HK-2 (cell line): ENCODE measurements around the gene PPFIBP1.

ENCODE experiments used
- DNase-seq: peaks from one replicate; pipeline ENCODE4 v3.0.0-alpha.2; 2018; ENCODE audit not compliant: unreplicated experiment

Gene PPFIBP1

DNA sequence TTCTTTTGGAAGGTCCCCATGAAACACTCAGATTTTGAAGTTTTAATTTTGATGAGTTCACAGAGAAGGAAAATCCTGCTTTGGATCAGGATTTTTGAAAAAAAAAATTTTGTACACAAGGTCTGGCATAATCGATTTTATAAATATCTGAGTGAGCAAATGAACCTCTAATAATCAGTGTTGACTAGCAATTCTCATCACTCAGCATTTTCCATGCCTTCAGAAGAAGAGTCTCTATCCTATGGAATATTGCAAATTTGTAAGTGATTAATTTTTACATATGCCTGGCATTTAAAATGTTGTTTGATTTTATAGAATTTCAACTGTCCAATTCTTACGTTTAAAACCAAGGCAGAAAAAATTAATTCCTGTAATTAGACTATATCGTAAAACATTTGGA lies 141.7 kb downstream of the PPFIBP1 start:
- DNase-seq, result no peak

DNA sequence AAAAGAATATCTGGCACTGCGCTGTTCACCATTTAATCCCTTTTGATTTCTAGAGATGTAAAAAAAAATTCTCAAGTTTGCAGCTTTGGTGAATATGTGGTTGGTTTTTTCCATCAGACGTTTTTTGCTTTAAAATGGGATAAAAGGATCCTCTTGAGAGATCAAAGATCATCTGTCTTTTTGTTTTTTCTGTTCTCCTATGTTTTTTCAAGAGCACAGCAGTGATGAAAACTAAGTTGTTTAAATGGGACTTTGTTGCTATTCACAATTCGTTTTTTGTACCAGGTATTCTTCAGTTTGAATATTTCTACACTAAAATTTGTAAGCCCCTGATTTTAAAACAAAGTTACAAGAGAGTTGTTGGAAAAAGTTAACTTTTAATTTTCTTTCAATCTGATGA lies 142.5 kb downstream of the PPFIBP1 start:
- DNase-seq, result no peak

DNA sequence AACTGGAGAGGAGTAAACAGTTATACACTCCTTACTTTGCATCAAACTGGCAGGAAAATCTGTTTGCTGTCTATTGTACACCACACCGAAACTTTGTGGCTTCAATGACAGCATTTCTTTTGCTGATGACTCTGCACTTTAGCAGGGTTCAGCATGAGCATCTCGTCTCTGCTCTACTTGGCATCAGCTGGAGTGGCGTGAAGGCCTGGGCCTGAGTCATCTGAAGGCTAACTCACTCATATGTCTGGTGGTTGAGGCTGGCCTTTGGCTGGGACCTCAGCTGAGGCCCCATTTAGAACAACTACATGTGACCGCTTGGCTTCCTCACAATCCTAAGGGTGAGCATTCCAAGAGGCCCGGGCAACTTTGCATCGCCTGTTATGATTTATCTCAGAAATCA lies 143.5 kb downstream of the PPFIBP1 start:
- peak; percentile 44 for DNase-seq

DNA sequence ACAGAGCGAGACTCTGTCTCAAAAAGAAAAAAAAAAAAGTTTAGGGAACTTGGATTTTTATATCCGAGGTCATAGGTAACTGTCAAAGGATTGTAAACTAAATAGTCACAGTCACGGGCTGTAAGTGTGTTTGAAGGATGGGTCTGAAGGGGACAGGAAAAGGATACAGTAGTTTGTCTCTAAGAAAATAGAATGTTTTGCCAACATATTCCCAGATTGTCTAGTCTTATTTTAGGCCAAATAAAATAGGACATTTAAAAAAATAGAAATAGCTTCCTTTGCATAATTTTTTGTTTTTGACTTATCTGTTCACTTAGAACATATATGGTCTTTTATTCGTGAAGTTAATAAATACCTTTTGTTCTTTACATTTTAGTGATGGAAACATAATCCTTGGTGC lies 148.0 kb downstream of the PPFIBP1 start:
- no peak for DNase-seq

DNA sequence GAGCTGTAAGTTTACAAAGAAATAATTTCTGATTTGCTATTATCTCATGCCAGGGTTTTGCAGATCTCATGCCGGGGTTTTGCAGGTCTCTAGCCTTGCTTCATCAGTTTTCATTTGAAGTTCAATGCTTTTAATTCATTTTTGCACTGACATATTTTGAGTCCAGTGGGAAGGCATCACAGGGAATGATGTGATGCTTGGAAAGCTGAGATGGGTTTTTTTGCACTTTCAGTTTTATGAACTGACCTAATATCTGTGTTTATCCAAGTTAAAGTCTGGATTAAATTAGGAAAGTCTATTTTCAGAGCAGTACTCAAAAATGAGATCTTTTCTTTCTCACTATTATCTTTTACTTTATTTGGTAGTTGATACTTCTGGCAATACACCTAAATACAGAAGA lies 148.6 kb downstream of the PPFIBP1 start:
- DNase-seq, result no peak

DNA sequence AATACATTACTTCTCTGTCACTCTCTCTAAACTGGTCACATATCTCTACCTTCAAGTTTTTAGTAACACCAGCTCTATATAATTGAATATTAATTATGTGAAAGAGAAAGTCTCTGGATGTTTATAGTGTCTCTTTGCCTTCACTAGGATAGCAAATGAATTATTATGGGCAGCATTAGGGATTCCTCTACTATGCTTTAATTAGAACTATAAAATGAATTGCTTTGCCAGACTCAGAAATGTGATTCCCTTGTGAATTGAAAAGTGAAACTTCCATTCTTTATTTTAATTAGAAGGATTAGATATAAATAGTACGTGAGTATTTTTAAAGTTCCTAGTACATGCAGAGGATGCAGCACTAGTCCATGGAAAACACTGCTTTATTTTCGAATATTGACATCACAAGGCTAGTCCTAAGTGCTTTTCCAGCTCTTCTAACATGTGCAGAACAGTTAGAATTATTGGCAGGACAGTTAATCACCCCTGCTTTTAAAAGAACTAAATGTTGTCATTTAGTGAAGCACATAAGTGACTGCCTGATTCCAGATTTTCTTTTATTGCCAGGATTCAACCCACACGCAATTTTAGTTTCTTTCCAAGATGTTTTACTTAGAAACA lies 149.2 kb downstream of the PPFIBP1 start:
- DNase-seq, result no peak

DNA sequence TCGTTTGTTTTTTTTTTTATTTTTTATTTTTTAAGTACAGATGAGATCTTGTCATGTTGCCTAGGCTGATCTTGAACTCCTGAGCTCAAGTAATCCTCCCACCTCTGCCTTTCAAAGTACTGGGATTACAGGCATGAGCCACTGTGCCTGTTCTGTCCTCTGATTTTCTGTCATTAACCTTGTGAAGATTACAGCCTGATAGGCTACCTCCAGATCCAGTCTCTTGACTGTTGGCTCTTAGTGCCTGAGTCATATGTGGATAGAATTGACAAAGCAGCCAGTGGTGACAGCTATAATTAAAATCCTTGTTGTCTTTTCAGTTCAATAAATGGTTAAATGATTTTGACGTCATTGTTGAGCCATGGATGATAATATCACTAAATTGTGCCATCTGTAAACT lies 151.0 kb downstream of the PPFIBP1 start:
- DNase-seq, result no peak

DNA sequence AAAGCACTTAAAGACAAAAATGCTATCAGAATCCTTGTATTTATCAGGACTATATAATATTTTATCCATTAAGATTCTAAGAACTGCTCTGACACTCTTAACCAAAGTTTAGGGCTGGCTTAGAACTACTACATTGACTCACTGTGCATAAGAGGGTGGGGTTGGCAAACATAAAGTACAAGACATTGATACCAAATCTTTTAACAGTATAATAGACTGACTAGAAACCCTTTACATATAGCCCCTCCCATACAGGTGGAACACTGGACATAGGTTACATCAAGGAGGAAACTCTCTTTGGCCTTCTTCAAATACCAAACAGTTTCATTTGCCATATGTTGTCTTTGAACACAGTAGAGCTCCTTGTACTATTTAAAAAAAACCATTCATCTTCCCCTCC lies 156.6 kb downstream of the PPFIBP1 start:
- DNase-seq, result no peak

DNA sequence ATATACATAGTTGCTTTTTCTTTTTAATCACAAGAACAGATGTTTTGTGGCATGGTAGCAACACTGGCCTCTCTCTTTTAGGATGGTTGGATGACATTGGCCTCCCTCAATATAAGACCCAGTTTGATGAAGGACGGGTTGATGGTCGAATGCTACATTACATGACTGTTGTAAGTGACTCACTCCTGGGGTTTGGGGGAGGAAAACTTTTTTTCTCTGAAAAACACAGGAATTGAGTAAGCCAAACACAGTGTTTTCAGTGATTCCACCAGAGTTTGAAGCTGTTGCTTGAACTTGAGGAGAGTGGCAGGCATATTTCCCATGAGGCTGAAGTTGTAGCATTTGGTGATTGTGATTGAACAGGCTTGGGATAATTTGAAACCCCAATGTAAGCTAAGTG lies 158.5 kb downstream of the PPFIBP1 start:
- DNase-seq, result no peak

DNA sequence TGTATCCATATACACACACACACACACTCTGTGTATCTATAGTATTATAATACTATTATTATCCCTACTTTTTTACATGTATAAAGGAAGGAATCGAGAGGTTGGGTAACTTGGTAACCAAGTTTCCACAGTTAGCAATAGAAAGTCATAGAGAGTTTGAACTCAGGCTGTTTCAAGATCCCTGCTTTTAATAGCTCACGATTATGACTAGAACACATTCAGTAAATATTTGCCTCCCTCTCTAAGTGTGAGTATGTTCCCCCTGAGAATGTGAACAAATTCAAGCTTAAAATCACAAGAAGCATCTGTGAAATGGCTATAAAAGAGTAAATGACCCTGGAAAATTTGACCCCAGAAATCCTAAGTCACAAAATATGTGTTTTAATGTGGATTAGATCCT lies 161.3 kb downstream of the PPFIBP1 start:
- no peak for DNase-seq

DNA sequence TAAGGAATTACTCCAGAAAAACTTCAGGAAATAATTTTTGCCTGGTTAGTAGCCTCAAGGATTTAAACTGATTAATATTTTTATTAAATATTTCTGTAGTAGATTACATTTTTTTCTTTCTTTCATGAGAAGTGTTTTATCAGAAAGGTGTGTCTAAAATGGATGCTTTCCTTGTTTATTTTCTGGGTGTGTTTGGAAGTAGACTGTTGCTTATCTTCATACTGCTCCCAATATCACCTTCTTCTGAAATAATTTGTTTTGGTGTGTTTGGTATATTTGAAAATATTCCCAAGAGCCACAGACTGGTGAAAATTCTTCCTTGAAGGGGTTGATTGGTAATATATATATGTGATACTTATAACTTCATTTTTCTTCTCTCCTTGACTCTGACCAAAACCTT lies 162.1 kb downstream of the PPFIBP1 start:
- DNase-seq, result no peak

DNA sequence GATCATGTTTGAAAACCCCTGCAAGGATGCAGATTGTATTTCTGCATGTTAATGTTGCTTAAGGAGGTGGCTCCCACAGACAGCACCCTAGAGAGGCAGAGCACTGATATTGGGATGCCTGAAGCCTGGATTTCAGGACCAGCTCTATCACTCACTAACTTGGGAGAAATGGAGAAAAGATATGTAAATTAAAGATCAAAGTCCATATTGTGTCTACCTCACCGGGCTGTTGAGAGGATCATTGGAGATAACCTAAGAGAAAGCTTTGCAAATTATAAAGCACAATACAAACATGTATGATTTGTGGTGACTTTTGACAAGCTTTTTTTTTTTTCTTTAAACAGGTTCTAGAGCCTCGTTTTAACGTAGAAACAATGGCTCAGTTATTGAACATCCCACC lies 164.7 kb downstream of the PPFIBP1 start:
- no peak for DNase-seq

DNA sequence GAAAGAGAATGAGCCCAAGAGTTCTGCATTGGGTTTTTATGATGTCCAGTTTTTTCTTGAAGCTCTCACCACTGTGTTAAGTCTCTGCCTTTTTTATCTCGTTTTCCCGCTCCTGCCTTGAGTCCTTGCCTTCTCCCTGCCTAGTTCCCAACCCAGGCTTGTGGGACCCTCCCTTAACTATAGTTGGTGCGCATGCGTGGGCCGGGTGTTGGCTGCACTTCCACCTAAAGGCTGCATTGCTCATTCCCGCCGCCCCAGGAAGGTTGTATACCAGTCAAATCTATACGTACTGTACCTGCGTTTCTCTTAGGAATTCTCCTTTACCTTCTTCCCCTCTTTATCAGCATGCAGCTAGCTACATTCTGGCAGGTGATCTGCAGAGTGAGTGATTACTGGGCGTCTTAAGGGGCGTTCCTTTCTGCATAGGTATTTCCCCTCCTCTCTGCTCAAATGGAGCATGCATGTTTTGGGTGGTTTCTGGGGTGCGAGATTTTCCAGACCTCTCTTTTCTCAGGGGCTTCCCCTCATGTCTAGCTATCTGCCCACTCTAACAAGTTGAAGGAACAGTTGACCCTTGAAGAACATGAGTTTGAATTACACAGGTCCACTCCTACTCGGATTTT lies 165.7 kb downstream of the PPFIBP1 start:
- DNase-seq, result no peak

DNA sequence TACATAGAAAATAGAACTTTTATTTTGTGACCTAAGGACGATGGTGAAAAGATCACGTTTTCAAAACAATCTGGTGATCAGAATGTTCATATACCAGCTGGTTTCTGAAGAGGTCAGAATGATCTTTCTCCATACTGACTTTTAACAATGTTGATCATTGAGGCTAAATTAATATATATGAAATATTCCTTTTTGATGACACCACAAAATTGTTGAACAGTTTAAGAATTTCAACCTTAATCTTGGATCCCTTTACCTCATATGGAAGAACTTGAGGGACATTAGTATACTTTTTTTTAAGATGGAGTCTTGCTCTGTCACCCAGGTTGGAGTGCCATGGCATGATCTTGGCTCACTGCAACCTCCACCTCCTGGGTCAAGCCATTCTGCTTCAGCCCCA lies 169.4 kb downstream of the PPFIBP1 start:
- no peak for DNase-seq

DNA sequence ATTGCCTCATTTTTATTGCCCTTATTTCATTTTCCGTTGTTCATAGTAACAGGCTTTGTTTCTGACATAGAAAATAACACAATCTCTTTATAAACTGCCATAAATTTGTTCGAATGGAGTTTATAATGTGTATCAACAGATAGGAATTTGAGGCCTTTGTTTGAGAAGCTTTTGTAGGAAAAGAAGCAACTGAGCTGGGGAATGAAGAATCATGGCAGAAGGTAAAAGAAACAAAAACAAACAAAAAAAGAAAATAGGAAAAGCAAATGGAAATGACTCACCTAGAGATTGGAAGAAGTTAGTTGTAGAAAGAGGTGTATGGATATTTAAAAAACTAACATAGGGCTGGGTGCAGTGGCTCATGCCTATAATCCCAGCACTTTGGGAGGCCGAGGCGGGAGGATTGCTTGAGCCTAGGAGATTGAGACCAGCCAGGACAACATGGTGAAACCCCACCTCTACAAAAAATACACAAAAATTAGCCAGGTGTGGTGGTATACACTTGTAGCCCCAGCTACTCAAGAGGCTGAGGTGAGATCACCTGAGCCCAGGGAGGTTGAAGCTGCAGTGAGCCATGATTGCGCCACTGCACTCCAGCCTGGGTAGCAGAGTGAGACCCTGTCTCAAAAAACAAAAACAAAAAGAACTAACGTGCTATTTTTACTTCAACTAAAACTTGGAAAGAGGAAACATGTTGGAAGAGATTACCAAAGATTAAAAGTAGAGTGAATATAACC lies 171.7 kb downstream of the PPFIBP1 start:
- no peak for DNase-seq

DNA sequence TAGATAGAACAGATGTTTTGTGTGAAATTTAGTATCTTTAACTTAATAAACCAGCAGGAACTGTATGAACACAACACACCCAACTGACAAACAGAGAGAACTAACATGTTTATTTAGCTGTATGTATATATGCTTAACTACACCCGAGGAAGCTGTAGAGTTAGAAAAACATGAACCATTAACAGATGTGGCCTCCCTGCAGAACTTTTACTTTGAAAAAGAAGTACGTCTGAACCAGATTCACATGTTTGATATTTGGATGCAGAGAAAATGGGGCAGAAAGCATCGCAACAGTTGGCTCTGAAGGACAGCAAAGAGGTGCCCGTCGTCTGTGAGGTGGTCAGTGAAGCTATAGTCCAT lies 172.3 kb downstream of the PPFIBP1 start, which contains the start of gene REP15:
Gene REP15 (plus strand): TSS at position 155 of the 360 bp plus-strand sequence. CDS start 116 bp downstream, at position 271.
- no peak for DNase-seq

DNA sequence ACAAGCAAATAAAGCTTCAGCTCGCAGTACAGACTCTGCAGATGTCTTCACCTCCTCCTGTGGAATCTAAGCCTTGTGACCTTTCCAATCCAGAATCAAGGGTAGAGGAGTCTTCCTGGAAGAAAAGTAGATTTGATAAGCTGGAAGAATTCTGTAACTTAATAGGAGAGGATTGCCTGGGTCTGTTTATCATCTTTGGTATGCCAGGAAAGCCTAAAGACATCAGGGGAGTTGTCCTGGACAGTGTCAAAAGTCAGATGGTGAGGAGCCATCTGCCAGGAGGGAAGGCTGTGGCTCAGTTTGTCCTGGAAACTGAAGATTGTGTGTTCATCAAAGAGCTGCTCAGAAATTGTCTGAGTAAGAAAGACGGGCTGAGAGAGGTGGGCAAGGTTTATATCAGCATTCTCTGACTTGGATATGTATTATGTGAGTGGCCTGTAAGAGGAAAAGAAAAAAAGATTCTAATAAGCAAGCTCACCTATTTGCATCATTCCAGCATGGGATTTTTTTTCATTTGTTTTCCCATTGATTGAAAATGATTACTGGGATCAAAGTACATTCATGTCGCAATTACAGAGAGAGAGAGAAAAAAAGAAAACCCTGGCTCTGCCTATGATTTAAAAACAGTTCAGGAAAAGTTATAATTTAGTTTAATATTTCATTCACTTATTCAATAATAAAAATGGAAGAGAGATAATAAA lies 173.0 kb downstream of the PPFIBP1 start:
- DNase-seq, result no peak

DNA sequence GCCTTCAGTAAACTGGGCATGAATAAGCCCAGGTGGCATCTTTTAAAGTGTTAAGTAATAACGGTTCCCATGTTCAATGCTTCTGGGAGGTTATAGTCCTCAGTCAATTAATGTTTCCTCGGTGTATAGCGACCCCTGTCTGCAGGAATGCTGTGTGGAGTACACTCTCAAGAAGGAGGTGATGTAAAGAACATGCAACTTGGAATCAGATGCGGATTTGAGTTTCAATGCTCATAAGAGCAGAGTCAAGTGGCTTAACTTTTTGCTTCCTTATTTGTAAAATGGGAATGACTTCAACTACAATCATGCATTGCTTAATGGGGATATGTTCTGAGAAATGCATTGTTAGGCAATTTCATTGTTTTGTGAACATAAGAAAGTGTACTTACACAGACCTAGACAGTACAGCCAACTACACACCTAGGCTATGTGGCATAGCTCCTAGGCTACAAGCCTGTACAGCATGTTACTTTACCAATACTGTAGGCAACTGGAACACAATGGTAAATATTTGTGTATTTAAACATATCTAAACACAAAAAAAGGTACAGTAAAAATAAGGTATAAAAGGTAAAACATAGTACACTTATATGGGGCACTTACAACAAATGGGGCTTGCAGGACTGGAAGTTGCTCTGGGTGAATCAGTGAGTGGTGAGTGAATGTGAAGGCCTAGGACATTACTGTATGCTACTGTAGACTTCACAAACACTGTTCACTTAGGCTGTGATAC lies 179.9 kb downstream of the PPFIBP1 start:
- peak; percentile 65 for DNase-seq

DNA sequence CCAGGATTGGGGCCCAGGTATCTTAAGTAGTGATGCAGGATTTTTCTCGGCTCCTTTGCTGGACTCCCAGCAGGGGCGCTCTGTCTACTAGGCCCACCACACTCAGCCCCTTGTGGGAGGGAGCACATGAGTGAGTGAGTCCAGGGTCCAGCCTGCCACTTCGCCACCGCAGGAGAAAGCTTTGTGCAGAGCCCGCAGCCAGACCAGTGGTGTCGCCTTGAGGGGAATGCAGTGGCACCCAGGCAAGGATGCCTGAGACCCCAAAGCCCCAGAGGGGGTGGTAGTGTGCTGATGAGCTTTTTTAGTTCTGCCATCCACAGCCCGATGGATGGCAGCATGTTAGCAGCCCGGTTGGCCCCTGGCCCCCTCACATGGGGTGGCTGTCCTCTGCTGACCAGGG lies 181.3 kb downstream of the PPFIBP1 start:
- no peak for DNase-seq

DNA sequence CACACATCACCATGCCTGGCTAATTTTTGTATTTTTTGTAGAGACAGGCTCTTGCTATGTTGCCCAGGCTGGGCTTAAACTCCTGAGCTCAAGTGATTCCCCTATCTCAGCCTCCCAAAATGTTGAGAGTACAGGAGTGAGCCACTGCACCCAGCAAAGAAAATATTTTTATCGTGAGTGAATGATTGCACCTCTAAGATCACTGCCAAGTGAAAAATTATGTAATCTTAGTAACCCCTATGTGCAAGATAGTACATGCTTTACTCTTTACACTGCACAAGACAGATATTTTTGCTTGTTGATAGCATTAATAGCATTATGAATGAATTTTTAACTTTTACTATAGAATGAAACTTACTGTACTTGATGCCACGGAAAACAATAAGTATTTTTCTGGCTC lies 183.2 kb downstream of the PPFIBP1 start:
- no peak for DNase-seq

DNA sequence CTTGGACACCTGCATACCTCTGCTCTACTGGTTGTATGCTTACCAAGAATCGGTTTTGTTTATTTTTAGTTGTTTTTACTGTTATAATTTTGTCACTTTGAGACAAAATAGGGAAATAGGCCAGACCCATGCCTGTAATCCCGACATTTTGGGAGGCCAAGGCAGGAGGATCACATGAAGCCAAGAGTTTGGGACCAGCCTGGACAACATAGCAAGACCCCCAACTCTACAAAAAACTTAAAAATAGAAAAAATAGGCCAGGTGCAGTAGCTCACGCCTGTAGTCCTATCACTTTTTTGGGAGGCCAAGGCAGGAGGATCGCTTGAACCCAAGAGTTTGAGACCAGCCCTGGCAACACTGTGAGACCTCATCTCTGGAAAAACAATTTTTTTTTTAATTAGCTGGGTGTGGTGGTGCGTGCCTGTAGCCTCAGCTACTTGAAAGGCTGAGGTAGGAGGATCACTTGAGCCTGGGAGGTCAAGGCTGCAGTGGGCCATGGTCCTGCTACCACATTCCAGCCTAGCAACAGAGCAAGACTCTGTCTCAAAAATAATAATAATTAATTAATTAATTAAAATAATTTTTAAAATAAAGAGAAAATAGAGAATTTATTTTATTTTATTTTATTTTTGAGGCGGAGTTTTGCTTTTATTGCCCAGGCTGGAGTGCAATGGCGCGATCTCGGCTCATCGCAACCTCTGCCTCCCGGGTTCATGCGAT lies 185.4 kb downstream of the PPFIBP1 start:
- no peak for DNase-seq
